HK-2 (cell line): ENCODE results near the gene TRPM8.
A peak's percentile ranks its signal among the peaks of the same experiment; 100 is the strongest.
"Not testable (repeated sequence)": the region's sequence is repeated elsewhere in the genome, so short reads cannot be mapped to it uniquely, and the experiment has no call there.

Experiments
- DNase-seq: peaks from one replicate; pipeline ENCODE4 v3.0.0-alpha.2; 2018; ENCODE audit not compliant: unreplicated experiment

TRPM8 gene

DNA sequence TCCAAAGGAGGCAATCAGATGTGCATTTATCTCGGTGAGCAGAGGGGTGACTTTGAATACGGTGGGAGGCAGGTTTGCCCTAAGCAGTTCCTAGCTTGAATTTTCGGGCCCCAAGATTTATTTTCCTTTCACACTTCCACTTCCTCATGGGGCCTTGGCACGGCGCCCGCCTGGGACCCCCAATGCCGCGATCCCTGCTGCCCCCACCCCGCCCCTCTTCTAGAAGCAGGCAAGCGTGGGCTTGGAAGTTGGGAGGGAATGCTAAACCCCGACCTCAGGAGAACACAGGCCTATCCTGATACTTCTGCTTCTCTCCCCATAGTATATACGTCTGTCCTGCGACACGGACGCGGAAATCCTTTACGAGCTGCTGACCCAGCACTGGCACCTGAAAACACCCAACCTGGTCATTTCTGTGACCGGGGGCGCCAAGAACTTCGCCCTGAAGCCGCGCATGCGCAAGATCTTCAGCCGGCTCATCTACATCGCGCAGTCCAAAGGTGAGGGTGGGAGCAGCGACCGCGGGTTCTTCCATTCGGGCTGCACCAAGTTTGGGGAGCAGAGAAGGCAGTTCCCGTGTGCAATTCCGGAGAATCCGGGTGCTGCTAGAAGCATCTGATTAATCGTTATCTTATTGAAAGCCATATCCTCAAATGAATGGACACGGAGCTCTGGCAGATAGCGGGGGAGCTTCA lies 21.6 kb downstream of the TRPM8 start:
- DNase-seq: no peak

DNA sequence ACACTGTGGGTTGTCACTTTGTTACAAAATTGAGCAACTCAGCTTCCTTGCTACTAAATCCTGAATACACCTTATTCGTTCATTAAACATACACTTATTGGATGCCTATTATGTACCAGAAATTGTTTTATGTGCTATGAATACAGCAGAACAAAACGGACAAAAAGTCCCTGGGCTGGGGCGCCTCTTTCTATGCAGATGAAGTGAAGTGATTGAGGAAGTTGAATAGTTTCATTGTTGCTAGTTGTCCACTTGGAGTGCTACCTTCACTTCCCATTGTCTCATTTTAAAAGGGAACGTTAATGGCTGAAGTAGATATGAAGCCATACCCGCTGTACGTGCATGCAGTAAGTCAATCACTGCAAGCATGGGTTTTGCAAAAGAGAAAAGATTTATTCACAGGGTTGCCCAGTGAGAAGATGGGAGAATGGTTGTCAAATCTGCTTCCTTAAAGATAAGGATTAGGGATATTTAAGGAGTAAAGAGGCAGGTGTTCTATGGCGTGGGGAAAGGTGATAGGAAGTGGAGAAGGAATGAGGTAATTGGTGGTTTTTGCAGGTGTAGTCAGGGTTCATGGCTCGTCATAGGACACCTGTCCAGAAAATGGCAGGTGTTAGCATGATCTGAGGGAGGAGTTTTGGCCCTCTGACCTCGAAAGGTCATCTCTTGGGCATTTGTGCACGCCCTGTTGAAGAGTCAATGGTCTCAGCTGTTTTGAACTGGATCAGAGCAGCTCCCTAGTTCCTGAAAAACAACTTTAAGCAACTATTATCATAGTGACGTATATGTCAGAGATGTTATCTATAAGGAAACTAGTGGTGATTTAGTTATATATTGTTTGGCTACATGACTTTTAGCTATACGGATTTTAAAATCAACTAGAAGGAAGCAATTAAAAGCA lies 23.5 kb downstream of the TRPM8 start:
- no peak for DNase-seq

DNA sequence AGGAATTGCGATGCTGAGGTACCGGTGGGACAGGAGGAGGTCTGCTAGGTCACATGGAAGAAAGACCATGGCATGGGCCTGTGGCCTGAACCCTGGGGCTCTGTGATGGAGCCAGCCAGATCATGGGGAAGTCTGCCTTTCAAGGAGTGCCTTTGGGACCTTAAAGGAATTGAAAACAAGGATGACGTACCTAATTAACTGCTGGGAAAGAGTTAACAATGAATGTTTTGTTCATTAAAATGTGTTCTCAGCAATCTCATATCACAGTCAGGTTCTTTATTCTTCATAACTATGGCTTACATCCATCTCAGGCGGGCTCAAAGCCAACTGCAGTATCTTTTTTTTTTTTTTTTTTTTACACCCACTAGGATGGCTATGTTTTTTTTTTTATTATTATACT lies 25.6 kb downstream of the TRPM8 start:
- DNase-seq: no peak

DNA sequence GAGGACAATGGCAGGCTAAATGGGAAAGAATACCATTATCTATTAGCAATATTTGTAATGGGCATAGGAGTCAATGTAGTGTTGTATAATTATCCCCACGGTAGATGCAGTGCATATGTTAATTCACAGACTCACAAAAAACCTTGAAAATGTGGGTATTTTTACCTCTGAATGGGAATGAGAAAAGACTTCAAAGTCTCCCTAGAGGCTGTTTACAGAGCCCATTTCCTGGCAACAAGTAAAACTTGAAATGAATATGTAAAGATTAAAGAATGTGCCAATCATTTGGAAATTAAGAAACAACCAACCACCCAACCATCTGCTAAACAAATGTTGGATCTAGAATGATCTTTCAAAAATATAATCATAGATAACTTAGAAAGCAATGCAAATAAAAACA lies 27.1 kb downstream of the TRPM8 start:
- DNase-seq: no peak

DNA sequence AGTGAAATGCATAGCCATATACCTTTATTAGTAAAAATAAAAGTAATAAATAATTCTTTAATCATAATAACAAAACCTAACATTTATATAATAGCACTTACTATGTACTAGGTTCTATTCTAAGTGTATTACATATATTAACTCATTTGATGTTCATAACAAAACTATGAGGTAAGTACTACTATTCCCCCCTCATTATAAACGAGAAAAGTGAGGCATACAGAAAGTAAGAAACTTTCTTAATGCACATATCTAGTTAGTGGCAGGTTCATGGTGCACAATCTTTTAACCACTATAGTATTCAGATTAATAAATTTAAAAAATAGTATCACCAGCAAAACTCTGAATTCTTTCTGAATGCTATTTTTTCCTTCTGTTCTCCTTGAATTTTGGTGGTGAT lies 27.5 kb downstream of the TRPM8 start:
- DNase-seq: no peak

DNA sequence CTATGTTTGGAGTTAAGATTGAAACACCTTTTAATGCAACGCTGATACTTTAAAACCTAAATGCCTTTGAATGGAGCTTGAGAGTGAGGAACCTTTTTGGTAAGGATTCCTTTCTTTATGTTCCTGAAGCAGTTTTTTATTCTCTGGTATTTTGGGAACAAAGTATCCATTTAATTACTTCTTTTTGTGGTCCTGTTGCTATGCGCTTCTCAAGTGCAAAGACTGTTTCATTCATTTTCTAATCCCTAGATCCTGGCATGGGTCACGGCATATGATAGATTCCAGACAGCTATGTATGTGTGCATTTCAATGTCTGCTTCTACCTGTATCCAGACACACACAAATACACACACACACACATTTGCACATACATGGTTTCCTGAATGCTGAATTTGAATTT lies 28.0 kb downstream of the TRPM8 start:
- DNase-seq: no peak

DNA sequence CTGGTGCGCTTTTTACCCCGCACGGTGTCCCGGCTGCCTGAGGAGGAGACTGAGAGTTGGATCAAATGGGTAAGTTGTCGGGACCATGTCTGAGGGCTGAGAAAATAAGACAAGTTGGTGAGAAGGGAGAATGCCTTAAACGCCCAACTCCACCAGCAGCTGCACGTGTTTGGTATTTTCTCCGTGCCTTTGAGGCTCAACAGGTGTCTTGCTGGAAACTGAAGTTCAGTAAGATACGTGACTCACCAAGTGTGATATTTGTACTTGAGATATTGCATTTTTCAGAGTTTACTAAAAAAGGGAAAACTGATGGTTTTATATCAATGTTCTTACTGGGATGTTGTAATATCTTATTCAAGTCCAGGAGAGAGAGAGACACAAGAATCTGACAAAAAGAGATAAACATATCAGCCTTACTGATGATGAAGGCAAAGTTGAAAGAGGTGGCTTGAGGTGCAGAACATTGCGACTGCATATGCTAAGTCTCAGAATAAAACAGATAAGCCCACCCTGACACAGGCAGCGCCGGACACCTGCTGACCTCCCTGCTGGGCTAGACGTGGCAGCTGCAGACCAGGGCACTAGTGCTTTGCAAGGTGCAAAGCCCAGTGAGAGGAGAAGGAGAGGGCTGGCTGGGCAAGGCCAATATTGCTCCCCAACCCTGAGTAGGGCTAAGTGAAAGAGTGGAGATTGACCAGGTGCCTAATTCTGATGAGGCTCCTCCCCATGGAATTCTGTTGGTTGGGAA lies 33.1 kb downstream of the TRPM8 start:
- no peak for DNase-seq

DNA sequence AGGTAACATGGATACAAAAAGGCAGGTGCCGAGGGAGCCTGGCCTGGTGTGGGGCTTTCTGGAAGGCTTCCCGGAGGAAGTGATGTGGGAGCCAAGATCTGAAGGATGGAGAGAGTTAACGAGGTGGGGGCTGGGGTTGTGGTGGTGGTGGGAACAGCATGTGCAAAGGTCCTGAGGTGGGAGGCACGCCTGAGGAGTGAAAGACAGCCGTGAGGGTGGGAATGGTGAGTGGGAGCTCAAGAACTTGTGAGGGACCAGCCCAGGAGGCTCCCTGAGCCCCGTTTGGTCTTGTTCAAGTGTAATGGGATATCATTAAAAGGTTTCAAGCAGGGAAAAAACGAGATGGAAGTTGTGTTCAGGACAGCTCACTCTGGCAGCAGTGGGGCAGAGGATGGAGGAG lies 35.2 kb downstream of the TRPM8 start:
- DNase-seq: no peak

DNA sequence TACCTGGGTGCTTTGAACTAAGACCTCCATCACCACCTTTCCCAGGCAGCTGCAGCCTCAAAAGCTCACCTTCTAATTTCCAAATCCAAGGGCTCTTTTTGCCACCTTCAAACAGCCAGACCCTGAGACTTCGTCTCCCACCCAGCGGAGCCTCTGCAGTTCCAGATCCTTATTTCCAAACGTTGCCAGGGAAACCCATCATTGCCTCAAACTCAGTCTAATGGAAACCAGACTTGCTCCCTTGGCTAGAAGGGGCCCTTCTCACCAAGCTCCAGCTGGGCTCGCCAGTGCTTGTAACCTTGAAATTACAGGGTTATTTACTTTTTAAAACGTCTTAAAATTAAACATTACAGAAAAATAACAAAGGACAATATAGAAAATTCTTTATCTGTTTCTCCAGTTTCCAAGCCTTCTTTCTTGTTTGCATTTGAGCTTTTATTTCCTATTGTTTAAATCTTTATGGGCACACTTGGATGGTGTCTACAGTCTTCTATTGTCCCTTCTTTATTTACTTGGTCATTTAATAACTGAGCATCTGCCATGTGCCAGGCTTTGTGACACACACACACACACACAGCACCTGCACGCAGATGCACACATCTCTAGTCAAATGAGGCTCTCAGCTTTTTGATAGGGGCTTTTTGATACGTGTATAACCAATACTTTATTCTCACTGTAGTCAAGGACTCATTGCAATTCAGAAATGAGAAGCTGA lies 36.1 kb downstream of the TRPM8 start:
- no peak for DNase-seq

DNA sequence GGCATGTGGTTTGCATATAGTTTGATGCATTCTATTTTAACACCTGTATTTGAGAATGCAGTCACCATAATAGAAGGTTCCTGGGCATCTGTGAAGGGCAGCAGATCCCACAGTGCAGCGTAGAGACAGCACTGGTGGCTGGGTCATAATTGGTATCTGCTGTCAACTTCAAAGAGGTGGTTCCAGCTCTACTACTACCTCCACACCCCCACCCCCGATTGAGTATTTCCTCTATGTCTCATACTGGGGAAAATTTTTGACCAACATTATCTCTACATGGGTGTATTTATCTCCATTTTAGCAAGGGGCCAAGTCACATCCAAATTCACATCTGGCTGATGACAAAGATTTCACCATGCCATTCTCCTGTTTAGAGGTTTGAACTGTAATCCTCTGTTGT lies 43.0 kb downstream of the TRPM8 start:
- DNase-seq: no peak

DNA sequence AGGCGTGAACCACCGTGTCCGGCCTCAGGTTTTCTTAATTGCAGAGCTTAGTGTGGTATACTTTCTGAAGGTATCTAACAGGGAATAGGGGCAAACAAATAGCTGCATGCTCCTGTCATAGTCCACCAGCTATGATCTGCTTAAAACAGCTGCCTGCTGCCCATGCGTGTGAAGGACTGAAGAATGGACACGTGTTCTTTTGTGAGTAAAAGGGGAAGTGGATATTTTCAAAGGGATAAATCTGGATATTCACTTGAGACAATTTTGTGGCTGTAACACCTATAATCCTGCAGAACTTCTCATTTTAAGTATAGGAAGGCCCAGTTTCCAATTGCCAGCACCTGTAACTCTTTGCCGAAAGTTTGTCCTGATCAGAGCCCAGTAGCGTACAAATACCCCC lies 44.7 kb downstream of the TRPM8 start:
- no peak for DNase-seq

DNA sequence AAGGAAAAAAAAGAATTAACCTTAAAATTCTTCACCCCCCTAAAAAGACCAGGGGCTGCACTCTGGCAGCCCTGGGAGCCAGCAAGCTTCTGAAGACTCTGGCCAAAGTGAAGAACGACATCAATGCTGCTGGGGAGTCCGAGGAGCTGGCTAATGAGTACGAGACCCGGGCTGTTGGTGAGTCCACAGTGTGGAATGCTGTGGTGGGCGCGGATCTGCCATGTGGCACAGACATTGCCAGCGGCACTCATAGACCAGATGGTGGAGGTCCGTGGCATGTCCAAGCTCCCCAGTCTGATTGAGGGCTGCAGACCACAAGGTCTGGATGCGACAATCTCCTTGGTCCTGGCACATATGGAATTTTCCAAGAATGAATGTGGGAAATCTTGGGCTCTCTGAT lies 47.4 kb downstream of the TRPM8 start:
- peak; percentile 86 for DNase-seq

DNA sequence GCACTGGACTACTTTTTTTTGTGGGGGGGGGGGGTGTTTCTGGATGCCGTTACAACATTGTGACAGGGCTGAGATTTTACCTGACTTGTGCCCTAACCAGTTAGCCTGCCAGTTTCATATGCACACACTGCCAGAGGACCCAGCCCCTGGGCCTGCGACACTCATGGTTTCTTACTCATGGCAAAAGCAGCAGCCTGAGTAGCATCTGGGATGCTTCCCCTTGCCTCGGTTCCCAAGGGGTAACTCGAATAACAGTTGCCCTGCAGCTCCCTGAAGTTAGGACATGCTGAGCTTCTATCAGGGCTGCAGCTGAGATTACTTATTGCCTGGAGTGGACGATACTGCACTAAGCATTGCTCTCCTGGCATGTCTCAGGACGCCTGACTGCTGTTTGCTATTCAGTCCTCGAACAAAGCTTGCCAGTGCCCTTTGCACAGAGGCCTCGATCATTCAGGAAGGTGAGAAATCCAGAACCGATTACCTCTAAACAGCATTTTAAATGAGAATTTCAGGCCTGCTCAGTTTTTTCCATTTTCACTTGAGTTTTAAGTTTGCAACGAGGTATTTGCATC lies 47.9 kb downstream of the TRPM8 start:
- DNase-seq: no peak

DNA sequence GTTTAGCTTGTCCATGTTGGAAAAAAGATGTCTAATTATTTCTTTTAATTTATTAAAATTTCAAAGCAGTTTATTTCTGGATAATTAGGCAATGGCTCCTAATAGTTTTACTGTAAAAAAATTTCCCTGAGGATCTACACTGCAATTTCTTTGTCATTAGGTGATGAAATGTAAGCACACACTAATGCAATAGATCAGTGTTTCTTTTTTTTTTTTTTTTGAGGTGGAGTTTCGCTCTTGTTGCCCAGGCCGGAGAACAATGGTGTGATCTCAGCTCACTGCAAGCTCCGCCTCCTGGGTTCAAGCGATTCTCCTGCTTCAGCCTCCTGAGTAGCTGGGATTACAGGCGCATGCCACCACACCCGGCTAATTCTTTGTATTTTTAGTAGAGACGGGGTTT lies 48.5 kb downstream of the TRPM8 start:
- DNase-seq: not testable (repeated sequence)

DNA sequence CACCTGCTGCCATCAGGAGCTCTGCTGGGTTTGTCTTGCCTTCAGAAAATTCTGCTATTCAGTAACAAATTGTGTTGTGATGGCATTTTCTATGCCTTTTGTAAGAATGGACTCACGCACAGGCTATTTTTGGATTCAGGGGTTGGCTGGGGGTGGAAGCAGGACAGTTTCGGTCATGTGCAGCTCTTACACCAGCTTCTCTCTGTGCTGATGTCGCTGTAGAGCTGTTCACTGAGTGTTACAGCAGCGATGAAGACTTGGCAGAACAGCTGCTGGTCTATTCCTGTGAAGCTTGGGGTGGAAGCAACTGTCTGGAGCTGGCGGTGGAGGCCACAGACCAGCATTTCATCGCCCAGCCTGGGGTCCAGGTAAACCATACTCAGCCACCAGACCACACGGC lies 49.2 kb downstream of the TRPM8 start:
- DNase-seq: no peak

DNA sequence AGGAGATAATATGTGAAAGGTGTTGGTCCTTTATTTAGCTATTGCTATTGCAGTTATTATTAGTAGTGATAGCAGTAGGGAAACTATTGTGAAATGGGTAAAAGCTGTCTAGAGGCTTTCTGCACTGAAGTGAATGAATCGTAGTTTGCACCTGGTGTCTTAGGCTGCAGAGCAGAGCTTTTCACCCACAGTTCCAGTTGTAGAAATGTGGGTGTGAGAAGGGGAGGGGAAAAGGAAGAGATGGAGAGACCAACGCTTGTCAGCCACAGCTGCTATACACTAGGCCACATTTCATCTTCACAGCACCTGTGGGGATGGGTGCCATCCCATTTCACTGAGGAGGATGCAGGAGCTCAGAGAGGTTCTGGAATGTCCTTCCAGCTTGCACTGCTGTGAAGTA lies 50.0 kb downstream of the TRPM8 start:
- no peak for DNase-seq

DNA sequence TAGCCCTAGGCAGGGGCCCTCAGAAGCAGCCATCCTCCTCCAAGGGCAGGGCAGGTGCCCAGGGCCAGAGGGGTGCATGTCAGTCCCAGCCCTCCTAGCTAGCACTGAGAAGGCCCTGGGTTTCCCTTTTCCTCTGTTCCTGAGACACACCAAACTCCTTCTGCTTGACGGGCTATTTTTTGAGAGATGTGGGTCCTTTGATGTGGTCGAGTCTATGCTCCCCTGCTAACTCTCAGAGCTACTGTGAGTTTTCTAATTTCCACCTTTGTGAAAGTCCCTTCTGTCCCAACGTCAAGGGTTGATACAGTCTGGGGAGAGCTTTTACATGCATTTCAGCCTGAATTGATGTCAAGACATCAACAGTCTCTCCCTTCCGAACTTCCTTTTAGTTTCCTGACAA lies 51.4 kb downstream of the TRPM8 start:
- DNase-seq: no peak

DNA sequence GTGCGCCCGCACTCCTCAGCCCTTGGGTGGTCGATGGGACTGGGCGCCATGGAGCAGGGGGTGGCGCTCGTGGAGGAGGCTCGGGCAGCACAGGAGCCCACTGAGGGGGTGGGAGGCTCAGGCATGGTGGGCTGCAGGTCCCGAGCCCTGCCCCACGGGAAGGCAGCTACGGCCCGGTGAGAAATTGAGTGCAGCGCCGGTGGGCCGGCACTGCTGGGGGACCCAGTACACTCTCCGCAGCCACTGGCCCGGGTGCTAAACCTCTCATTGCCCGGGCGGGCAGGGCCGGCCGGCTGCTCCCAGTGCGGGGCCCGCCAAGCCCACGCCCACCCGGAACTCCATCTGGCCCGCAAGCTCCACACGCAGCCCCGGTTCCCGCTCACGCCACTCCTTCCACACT lies 55.3 kb downstream of the TRPM8 start:
- not testable (repeated sequence) for DNase-seq

DNA sequence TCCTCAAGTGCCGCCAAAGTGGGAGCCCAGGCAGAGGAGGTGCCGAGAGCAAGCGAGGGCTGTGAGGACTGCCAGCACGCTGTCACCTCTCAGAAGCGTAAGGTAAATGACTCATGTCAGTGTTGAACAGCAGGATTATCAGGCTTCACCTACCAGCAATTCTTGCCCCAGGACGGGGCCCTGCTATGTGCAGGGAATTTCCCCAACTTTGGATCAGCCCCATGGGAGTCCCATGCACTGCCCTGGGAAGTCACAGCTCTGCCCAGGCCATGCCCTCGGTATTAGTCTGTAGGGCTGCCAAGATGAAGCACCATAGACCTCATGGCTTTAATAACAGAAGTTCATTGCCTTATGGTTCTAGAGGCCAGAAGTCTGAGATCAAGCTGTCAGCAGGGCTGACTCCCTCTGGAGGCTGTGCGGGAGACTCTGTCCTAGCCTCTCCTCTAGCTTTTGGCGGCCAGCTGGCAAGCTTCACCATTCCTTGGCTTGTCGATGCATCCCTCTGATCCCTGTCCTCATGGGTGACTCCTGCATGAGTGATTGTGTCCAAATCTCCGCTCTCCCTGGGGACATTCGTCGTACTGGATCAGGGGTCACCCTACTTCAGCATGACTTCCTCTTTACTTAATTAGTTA lies 55.9 kb downstream of the TRPM8 start:
- no peak for DNase-seq

DNA sequence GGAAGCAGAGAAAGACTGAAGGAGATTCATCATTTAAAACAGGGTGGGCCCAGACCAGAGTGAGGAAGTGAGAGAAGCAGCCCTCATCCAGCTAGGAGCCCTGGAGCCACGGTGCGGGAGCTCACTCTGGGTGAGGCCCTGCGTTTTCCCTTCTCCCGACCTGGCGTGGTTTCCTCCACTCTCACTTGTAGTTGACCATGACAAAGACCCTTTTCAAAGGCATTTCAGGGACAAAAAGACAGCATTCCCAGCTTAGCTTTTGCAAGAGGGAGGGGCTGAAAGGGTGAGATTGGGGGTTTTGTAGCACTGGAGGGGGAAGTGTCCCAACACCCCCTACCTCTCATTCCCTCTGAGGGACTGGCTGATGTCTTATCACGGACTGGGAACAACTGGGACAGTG lies 56.6 kb downstream of the TRPM8 start:
- no peak for DNase-seq

DNA sequence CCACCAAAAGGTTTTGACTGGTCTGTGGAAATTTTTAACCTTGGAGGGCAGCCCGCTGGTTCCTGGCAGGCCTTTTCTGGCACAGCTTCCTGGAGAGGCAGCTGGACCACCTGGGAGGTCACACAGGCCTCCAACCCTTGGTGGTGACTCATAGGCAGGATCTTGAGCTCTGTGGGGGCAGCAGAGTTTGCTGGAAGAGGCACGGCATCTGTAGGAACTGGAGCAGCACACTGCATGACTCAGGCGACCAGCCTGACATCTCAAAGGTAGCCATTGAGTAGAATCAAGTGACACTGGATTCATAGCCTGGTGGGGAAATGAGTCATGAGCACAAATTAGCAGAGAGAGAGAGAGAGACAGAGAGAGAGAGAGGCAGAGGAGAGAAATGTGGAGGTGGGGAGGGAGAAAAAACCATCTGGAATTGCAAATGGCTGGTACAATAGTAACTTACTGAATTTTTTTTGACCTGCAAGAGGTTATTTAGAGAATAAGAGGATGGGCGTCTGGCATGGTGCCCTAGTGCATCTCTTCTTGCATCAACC lies 57.4 kb downstream of the TRPM8 start:
- peak; percentile 96 for DNase-seq
